Measurements from ENCODE around the gene NTM. TPM values are rescaled to one million over a fixed set of nuclear protein-coding genes. Genes with fewer than 3 reads are reported as not detected.

Gene NTM
- total and polyA plus RNA-seq, 2 donors from 2014 or later, result 0.92 to 10.3 TPM

DNA sequence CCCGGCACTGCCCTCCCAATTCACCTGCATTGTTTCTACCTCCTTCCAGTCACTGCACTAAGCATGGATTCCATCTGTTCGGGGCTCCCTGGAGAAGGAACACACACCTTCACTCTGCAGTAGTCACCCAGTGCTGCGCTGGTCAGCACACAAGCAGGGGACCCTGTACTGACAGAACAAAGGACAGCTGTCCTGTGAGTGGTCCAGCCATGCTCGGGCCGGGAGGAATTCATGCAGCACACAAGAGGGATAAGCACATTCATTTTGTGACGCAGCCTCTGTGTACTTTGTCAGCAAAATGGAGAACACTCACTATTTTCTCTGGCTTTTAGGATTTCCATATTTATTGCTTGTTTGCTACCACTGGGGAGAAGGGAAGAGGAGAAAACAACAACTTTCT is 167.3 kb downstream of the NTM start:
- no peaks in the 10 kb centered on the region for H3K36me3 ChIP-seq (ENCODE audit: control insufficient read depth in 2 of 3, insufficient read depth in 3 of 3, low read length in 3 of 3)
- H3K4me1 ChIP-seq (ENCODE audit: control insufficient read depth in 2 of 3, insufficient read depth in 2 of 3, low read depth in 1 of 3, low read length in 3 of 3), result no peaks in the 10 kb centered on the region
- no peak overlapping the region for H3K9ac ChIP-seq (ENCODE audit: low read length in 3 of 3)
- TF ChIP-seq, protein P1, sequence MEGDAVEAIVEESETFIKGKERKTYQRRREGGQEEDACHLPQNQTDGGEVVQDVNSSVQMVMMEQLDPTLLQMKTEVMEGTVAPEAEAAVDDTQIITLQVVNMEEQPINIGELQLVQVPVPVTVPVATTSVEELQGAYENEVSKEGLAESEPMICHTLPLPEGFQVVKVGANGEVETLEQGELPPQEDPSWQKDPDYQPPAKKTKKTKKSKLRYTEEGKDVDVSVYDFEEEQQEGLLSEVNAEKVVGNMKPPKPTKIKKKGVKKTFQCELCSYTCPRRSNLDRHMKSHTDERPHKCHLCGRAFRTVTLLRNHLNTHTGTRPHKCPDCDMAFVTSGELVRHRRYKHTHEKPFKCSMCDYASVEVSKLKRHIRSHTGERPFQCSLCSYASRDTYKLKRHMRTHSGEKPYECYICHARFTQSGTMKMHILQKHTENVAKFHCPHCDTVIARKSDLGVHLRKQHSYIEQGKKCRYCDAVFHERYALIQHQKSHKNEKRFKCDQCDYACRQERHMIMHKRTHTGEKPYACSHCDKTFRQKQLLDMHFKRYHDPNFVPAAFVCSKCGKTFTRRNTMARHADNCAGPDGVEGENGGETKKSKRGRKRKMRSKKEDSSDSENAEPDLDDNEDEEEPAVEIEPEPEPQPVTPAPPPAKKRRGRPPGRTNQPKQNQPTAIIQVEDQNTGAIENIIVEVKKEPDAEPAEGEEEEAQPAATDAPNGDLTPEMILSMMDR (IDR thresholded peaks at IDR 0.05; ENCODE audit: borderline replicate concordance, extremely low read depth, insufficient read depth), result no peak
- DNase-seq, result peak in 3 of 5 donors; percentile 30 to 46 (median 39)
- no peak for FAIRE-seq
- no peak overlapping the region for H3K4me3 ChIP-seq (ENCODE audit: low read length in 3 of 3)
- intact Hi-C loops (cut with DNase I), result no loop called here
- peaks cover 0 to 5% (median 0%) of the 10 kb centered on the region in 3 donors for H3K9me3 ChIP-seq (ENCODE audit: control insufficient read depth in 2 of 3, insufficient read depth in 1 of 3, low read length in 3 of 3)
- H3K27me3 ChIP-seq (ENCODE audit: control insufficient read depth, insufficient read depth, low read length), result no peaks in the 10 kb centered on the region
- H3K27ac ChIP-seq (ENCODE audit: low read depth in 2 of 2, low read length in 2 of 2), result no peak overlapping the region

DNA sequence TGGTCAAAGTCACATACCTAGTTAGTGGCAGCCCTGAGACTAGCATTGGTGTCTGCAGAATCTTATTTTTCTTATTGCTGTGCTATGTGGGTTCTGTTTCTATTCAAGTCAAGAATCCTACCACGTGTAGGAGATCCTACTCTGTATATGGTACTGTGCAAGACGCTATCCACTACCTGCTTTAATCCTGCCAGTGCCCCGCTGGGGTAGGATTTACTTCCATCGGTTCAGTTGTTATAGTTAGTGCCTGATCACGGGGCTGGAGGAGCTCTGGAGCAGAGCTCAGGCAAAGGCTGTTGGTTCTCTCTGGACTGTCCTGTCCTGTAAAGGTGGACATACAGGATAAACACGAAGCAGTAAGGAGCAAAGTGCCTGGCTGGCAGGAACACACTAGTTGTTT is 167.9 kb downstream of the NTM start:
- intact Hi-C loops (cut with DNase I), result no loop called here
- Histone ChIP-seq H3K9ac (ENCODE audit: low read length in 3 of 3) (no peak overlapping the region), H3K4me1 (ENCODE audit: control insufficient read depth in 2 of 3, insufficient read depth in 2 of 3, low read depth in 1 of 3, low read length in 3 of 3) (no peaks in the 10 kb centered on the region), H3K27me3 (ENCODE audit: control insufficient read depth, insufficient read depth, low read length) (no peaks in the 10 kb centered on the region), H3K4me3 (ENCODE audit: low read length in 3 of 3) (no peak overlapping the region), H3K27ac (ENCODE audit: low read depth in 2 of 2, low read length in 2 of 2) (no peak overlapping the region), H3K36me3 (ENCODE audit: control insufficient read depth in 2 of 3, insufficient read depth in 3 of 3, low read length in 3 of 3) (no peaks in the 10 kb centered on the region), H3K9me3 (ENCODE audit: control insufficient read depth in 2 of 3, insufficient read depth in 1 of 3, low read length in 3 of 3) (peaks cover 0 to 5% (median 0%) of the 10 kb centered on the region in 3 donors)
- DNase-seq (peak in 1 of 5 donors; percentile 11), FAIRE-seq (no peak)
- TF ChIP-seq, protein P1 (IDR thresholded peaks at IDR 0.05; ENCODE audit: borderline replicate concordance, extremely low read depth, insufficient read depth), result no peak

DNA sequence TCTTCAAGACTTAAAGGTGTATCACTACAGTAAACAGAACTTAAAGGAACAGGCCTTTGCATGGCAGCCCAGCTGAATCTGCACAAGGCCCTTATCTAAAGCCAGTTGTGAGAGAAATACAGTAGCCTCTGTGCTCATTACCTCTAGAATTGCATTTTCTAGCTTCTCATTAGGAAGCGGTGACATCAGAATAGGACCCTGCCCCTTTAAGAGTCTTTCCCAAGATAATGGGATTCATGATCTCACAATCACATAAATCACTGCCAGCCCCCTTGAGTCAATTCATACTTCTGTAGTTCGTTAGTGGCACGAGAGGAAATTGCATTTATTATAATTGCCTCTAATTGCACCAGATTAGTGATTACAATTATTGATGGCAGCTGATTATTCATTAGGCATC is 170.3 kb downstream of the NTM start:
- TF ChIP-seq, protein P1 (IDR thresholded peaks at IDR 0.05; ENCODE audit: borderline replicate concordance, extremely low read depth, insufficient read depth), result no peak
- FAIRE-seq (no peak), DNase-seq (no peak)
- intact Hi-C loops (cut with DNase I), result no loop called here
- H3K4me3 ChIP-seq (ENCODE audit: low read length in 3 of 3), result no peak overlapping the region
- no peaks in the 10 kb centered on the region for H3K36me3 ChIP-seq (ENCODE audit: control insufficient read depth in 2 of 3, insufficient read depth in 3 of 3, low read length in 3 of 3)
- H3K9me3 ChIP-seq (ENCODE audit: control insufficient read depth in 2 of 3, insufficient read depth in 1 of 3, low read length in 3 of 3), result peaks cover 0 to 5% (median 0%) of the 10 kb centered on the region in 3 donors
- H3K27me3 ChIP-seq (ENCODE audit: control insufficient read depth, insufficient read depth, low read length), result no peaks in the 10 kb centered on the region
- no peaks in the 10 kb centered on the region for H3K4me1 ChIP-seq (ENCODE audit: control insufficient read depth in 2 of 3, insufficient read depth in 2 of 3, low read depth in 1 of 3, low read length in 3 of 3)
- H3K27ac ChIP-seq (ENCODE audit: low read depth in 2 of 2, low read length in 2 of 2), result no peak overlapping the region
- H3K9ac ChIP-seq (ENCODE audit: low read length in 3 of 3), result no peak overlapping the region
